T-helper 2 cell treated with Interferon-gamma antibody and Interleukin-4, amounts not matched to agents 100 ng/mL and 5 ng/mL, for 36 hours (primary cell): ENCODE data around the gene CHKB. TPM values are rescaled to one million over a fixed set of nuclear protein-coding genes. Genes with fewer than 3 reads are reported as not detected.
"Not testable (repeated sequence)": the region's sequence is repeated elsewhere in the genome, so short reads cannot be mapped to it uniquely, and the experiment has no call there.

Experiments used
- intact Hi-C: fragments of 100-400 bp; cut with micrococcal nuclease; formaldehyde crosslinking; loops from one replicate; pipeline ENCODE4 v1.15.1; 2023
- total RNA-seq: library from RNA; stranded (reverse); gene quantifications from 2 replicates; pipeline ENCODE4 v1.2.3, GENCODE V29; 2022

The CHKB gene
- total RNA-seq, 1 donor from 2014 or later, result 98.8 TPM

DNA sequence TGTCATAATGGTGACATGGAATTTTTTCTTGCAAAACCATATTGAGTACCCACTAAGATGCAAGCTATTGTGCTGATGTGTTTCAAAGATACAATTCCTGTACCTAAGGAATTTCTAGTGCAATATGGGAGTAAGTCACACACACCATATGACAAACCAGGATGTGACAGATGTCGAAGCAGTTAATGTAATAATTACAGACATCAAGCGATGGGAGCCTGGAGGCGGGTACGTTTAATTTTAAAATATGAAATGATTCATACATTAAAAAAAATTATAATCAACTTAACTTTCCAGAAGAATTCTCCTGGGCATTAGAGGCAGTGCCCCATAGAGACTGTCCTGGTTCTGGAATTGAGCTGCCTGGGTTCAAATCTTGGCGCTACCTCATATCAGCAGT lies 25.9 kb downstream of the CHKB start:
- intact Hi-C loops, result no loop called here

DNA sequence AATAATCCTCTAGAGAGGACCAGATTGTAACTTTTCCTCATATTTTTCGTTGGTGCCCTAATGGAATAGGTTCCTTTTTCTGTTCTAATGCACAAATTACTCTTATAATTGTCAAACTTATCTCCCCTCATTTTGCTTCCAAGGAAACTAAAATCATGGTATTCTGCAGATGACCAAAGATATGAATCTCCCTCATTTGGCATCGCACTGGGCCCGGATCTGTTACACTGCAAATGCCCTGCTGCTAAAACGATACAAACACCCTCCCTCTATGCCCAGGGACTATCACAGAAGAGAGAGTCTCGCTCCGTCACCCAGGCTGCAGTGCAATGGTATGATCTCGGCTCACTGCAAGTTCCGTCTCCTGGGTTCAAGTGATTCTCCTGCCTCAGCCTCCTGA lies 29.3 kb downstream of the CHKB start:
- intact Hi-C loops, result no loop called here

DNA sequence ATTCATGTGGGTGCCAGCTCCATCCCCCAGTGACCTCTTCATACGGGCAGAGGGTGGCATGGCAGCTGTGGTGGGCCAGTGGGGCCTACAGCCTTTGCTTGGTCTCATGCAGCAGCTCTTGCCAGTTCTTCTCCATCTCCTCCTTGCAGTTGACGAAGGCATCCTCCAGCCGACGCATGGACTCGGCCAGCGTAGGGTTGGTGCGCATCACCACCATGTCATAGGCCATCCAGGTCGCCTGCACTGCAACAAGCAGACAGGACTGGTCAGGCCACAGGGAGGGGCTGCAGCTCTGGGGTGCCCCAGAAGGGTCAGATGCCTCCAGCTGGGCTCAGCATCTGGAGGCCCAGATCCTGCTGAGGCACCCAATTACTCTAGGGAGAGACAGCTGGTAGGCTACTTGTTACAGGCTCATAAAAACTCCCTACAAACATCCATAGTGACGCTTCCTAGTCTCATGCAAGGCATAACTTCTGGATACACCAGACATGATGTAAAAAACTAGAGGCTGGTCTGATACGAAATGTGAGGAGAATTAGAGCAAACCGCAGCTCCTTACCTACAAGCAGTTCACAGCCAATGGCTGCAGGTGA lies 31.4 kb downstream of the CHKB start:
- intact Hi-C loops, result no loop called here

DNA sequence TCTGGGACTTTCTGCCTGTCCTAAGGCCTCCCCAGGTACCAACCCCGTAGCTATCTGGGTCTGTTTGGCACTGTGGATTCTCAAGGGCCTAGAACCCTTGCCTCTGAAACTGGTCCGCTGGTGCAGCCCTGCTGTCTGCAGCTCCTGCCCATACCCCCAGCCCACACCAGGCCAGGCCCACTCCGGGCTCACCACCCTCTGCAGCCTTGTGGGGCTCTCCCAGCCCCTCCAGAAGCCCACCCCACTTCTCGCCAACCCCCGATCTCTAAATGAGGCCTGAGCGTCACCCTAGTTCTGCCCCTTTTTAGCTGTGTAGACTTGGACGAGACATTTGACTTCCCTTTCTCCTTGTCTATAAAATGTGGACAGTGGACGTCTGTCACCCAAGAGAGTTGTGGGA lies 32.3 kb downstream of the CHKB start:
- intact Hi-C loops, result no loop called here

DNA sequence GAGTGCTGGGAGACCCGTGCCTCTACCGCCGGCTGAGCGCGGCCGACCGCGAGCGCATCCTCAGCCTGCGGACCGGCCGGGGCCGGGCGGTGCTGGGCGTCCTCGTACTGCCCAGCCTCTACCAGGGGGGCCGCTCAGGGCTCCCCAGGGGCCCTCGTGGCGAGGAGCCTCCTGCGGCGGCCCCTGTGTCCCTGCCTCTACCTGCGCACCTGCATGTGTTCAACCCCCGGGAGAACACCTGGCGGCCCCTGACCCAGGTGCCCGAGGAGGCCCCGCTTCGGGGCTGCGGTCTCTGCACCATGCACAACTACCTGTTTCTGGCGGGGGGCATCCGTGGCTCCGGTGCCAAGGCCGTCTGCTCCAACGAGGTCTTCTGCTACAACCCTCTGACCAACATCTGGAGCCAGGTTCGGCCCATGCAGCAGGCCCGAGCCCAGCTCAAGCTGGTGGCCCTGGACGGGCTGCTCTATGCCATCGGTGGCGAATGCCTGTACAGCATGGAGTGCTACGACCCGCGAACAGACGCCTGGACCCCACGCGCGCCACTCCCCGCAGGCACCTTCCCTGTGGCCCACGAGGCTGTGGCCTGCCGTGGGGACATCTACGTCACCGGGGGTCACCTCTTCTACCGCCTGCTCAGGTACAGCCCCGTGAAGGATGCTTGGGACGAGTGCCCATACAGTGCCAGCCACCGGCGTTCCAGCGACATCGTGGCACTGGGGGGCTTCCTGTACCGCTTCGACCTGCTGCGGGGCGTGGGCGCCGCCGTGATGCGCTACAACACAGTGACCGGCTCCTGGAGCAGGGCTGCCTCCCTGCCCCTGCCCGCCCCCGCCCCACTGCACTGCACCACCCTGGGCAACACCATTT lies 33.5 kb downstream of the CHKB start:
- intact Hi-C loops, result no loop called here

DNA sequence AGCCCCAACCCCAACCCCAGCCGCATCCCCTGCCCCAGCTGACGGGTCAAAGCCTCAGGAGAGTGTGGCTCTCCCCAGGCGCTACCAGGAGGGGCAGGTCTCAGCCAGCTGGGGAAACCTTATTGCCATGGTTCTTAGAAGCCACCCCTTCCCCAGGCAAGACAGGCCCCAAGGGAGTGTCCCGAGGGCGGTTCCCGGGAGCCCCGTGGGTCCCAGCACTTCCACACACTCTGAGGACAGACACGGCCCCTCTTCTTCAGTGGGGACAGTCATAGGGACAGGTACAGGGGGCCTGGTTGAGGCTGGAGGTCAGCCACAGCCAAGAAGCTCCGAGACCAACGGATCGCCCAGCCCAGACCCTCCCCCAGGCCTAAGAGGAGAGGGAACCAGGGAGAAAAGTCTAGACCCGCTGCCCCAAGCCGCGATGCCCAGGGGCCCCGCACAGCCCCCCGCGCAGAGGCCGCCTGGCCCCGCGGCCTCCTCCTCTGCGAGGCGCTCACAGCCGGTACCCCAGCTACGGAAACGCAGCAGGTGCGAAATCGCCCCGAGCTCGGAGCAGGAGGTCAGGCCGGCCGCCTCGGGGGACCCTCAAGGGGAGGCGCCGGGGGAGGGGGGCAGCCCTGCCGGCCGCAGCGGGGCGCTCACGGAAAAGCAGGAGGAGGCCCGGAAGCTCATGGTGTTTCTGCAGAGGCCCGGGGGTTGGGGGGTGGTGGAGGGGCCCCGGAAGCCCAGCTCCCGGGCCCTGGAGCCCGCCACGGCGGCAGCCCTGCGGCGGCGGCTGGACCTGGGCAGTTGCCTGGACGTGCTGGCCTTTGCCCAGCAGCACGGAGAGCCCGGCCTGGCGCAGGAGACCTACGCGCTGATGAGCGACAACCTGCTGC lies 34.4 kb downstream of the CHKB start:
- intact Hi-C loops, result no loop called here

DNA sequence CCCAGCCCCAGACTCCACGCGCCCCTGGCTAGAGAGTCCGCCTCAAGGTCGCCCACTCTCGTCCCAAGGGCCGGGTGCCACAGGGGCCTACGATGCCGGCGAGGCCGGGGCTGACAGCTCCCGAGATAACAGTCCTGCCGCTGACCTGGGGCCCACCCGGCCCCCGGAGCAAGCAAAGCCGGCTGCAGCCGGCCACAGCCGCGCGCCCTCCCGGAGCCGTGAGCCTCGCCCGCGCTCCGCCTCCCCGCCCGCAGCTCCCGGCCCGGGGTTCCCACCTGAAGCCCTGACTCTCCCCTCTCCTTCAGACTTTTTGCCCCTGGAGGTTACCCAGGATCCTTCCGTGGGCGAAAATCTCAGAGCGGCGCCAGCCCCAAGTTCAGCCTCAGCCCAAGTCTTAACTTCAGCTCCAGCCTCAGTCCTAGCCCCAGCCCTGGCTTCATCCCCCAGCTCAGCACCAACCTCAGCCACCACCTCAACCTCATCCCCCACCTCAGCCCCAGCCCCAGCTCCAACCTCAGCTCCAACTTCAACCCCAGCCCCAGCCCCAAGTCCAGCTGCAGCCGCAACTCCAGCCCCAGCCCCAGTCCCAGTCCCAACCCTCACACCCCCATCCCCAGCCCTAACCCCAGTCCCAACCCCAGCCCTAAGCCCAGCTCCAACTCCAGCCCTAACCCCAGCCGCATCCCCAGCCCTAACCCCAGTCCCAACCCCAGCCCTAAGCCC lies 35.2 kb downstream of the CHKB start:
- intact Hi-C loops, result no loop called here

DNA sequence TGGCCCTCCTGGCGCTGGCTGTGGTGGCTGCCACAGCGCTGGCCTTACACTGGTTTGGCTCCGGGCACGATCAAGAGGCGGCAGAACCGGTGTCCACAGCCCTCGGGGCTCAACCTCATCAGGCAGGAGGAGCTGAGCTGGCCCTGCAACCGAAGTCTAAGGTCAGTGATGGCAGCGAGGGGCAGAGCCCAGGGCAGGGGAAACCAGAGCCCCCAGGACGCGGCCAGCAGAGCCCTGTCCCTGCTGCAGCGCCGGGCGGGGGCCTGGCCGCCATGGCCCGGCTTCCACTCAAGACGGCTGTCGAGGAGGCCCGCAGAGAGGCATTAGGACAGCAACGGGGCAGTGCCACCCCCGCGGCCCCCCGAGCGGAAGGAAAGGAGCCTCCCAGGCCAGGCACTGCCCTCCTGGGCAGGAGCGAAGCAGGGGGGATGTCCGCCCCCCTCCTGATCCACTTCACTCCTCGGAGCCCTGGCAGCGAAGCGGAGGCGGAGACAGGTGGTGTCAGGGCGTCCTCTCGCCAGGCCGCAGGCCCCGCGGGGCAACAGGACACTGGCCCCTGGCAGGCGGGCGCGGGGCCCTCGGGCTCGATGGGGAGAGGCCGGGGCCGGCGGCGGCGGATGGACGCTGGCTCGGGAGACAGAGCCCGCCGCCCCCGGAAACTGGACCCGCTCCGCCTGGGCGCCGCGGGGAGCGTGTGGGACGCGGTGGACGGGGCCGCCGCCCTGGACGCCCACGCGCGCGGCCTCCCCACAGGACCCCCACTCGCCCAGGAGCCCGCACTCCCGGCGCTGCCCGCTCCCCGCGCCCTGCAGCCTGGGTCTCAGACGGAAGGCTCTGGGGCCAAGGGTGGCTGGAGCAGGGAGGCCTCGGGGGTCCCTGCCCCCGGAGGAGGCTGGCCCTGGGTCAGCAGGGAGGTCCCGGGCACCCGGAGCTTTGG lies 36.1 kb downstream of the CHKB start:
- intact Hi-C loops, result no loop called here

DNA sequence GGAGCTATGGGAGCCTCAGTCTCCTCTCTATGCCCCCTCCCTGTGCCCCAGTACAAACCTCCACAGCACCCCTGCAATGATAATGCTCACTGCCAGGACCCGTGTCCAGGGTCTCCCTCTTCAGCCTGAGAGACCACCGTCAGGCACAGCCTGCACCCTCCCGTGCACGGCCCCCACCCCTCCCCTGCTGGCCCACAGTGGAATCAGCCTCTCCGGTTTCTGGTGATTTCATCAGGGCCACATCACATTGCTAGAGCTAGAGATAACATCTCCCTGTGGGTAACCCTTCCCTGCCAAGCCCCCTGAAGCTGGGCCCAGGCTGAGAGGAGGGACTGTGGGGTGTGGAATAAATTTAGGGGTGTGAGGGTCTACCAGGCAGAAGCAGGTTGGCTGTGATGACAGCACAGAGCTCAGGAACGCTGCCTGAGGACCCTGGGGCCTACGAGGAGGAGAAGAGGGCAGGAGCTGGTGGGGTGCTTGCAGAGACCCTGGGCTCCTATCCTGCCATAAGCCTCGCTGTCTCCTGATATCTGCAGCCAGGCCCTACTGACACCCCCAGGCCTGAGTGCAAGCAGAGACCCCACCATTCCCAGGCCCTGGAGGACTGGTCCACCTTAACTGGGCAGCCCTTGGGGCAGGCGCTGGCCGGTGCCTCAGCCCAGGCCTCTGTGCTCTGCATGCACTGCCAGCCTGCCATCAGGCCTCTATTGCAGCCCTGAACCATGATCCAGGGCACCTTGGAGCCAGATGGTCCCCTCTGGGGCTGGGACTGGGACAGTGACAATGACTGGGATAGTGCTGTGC lies 36.9 kb downstream of the CHKB start, which contains the start of gene KLHDC7B:
Gene KLHDC7B (plus strand): TSS at position 378 of the 804 bp plus-strand sequence. CDS start 345 bp downstream, at position 723.
- intact Hi-C loops, result loop anchor here (2.0 kb wide), 2 partner anchors 15 to 17 kb away; partner anchors contain the start of genes SYCE3 and TYMP

DNA sequence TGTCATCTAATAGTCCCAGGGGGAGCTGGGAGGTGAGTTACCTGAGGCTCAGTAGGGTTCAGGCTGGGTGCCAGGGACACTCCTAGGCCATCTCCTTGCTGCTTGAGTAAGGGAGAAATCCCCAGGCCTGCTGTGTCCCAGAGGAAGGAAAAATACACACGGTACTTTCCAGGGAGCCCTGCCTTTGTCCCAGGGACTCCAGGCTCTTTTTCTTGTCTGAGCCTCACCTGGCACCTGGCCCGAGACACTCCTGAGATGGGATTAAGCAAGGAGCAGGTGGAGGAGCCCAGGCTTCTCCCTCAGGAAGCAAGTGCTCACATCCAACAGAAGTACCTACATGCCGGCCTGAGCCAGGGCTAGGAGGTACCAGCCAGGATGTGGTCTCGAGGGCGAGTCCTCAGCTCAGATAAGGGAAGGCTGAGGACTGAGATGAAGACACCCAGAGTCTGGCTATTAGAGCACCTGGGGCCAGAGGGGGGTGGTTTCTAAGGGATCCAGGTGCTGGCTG lies 37.8 kb downstream of the CHKB start:
- intact Hi-C loops, result loop anchor here (1.0 to 2.0 kb wide), 3 partner anchors 14 to 77 kb away; partner anchors contain the start of genes SYCE3 and TYMP

DNA sequence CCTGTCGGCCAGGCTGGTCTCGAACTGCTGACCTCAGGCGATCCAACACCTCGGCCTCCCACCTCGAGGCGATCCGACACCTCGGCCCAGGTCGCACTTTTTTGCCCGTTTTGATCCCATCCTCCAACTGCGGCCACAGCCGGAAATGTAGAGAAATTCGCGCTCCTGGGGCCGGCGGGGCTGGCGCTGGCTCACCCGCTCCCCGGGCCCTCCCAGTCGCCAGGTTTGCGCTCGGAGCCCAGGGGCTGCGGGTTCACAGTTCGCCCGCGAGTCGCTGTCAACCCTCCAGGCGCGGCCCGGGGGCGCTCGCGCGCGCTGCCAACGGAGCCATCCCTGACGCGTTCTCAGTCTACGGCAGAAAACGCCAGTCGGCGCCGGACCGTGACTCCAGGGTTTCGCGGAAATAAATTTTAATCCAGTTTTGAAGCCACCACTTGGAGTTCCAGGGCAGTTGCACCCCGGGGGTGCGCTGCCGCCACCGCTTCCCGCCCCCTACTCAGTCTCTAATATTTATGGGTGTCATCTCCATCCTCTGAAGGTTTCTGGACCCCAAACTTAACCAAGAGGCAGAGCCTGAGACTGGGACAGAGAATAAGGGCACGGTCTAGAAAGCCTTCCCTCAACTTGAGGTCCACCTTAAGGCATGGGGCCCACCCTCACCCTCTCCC lies 38.4 kb downstream of the CHKB start:
- intact Hi-C loops, result loop anchor here (1.0 to 2.0 kb wide), 3 partner anchors 13 to 77 kb away; partner anchors contain the start of genes SYCE3 and TYMP

DNA sequence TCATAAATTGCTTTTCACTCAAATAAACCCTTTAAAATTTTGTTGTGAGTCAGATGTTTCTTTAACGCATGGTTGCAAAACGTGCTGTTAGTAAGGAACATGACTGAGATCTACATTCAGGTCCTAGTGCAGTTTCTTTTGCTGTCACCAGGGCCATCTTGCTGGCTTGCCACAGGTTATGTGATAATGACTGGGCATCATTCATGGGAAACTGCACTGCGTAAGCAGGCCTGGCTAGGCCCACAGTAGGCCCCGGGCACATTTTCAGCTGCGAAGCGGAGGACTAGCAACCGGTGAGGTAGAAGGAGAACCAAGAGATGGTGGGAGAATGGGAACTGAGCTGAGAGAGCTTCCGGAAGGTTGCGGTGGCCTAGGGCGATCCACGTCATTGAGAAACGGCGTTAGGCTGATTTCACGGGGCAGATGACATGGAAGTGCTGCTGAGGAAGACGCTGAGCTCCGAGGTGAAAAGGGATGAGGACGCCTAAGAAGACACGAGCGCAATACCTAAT lies 40.2 kb downstream of the CHKB start:
- intact Hi-C loops, result no loop called here

DNA sequence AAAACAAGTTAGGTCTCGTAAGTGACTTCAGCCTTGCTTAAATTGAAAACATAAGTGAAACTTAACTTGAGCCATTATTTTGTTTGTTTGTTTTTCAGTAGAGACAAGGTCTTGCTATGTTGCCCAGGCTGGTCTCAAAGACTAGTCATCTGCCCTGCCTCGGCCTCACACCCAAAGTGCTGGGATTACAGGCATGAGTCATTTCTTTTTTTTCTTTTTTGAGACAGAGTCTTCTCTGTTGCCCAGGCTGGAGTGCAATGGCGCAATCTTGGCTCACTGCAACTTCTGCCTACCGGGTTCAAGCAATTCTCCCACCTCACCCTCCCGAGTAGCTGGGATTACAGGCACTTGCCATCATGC lies 41.0 kb downstream of the CHKB start:
- intact Hi-C loops, result not testable (repeated sequence)

DNA sequence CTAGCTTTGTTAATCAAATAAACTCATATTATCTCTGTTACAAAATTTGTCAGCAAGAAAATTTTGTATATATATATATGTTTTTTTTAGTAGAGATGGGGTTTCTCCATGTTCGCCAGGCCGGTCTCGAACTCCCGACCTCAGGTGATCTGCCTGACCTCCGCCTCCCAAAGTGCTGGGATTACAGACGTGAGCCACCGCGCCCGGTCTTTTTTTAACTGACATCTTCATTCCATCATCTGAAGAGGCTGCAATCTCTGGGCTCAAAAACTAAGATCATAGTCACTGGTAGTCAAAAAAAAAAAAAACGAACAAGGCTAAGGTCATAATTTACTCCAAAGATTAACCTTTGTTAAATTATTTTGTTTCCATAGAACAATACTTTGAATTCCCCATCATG lies 42.3 kb downstream of the CHKB start:
- intact Hi-C loops, result no loop called here

DNA sequence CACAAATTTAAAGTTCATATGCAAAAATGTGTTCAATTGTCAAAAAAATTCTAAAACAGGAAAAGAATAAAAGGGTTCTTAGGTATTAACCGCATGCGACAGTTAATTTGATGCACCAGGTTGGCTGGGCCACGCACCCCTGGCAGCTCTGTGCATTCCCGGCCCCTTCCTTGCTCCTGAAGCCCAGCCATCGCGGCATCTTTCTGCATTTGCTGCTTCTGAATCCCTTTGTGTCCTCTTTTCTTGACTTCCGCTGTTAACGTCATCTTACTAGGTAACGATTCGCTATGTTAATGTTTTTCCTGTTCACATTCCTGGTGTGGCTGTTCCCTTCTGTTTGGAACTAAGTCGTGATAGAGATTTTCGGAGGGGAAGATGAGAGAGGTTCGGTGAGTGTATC lies 44.9 kb downstream of the CHKB start:
- intact Hi-C loops, result no loop called here

DNA sequence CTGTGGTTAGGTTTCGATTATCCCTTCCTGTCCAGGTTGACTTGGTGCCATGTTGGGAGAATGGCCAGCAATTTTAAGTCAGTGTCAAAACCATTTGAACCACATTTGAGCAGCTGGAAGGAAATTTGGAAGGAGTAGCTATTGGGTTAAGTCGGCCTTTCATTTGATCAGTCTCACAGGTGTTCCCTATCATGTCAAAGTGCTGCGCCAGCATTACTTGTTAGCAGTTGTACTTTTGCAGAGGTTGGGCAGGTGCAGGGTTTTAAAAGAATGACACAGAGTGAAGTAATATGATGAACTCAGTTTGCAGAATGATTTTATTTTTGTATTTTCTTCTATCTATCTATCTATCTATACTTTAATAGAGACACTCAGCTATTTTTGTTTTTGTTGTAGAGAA lies 46.4 kb downstream of the CHKB start:
- intact Hi-C loops, result no loop called here

DNA sequence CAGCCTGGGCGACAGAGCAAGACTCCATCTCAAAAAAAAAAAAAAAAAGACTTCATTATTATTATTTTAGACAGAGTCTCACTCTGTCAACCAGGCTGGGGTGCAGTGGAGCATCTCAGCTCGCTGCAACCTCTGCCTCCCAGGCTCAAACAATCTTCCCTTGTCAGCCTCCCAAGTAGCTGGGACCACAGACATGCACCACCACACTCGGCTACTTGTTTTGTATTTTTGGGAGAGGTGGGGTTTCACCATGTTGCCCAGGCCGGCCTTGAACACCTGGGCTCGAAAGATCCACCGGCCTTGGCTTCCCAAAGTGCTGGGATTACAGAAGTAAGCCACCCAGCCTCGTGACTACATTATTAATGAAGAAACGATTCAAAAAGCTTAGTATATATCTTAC lies 47.5 kb downstream of the CHKB start:
- intact Hi-C loops, result no loop called here
